Measurements from ENCODE around the gene CLEC14A. TPM values are rescaled to one million over a fixed set of nuclear protein-coding genes. Genes with fewer than 3 reads are reported as not detected.

Gene CLEC14A
- total RNA-seq, 1 donor, result not detected

DNA sequence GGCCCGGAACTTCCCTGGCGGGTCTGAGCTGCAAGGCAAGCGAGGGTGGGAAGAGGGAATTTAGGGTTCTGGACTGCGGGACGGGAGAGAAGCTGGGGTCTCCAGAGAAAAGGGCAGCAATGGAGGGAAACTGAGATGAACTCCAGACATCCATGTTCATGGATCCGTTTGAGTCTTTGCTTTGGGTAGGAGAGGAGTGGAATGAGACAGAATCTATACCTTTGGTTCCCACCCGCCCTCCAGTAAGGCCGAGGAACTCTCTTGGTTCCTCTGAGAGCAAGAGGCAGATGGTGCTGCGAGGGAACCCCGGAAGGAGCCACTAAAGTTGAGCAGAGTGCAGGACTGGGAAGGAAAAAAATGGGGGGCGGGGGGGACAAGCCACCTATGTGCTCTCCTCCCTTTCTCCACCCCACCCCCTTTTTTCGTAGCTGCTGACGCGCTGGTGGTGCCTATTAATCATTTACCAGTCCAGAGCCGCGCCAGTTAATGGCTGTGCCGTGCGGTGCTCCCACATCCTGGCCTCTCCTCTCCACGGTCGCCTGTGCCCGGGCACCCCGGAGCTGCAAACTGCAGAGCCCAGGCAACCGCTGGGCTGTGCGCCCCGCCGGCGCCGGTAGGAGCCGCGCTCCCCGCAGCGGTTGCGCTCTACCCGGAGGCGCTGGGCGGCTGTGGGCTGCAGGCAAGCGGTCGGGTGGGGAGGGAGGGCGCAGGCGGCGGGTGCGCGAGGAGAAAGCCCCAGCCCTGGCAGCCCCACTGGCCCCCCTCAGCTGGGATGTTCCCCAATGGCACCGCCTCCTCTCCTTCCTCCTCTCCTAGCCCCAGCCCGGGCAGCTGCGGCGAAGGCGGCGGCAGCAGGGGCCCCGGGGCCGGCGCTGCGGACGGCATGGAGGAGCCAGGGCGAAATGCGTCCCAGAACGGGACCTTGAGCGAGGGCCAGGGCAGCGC, 47.0 kb downstream of the CLEC14A start:
- Histone ChIP-seq H3K27me3 (ENCODE audit: insufficient read depth, low read length) (no peaks in the 10 kb centered on the region), H3K79me2 (ENCODE audit: insufficient read depth, low read length) (no peaks in the 10 kb centered on the region), H3K27ac (ENCODE audit: low read depth, low read length) (no peak overlapping the region), H2AFZ (ENCODE audit: low read length) (no peak overlapping the region), H3K9me3 (ENCODE audit: low read depth, low read length) (no peaks in the 10 kb centered on the region), H3K4me2 (ENCODE audit: insufficient read depth, low read length) (peak overlapping the region; percentile 48), H3K4me1 (ENCODE audit: insufficient read depth, low read length) (no peaks in the 10 kb centered on the region), H3K36me3 (ENCODE audit: insufficient read depth, low read length) (no peaks in the 10 kb centered on the region), H3K4me3 (ENCODE audit: insufficient read depth, low read length) (peak overlapping the region; percentile 13), H4K20me1 (ENCODE audit: insufficient read depth, low read length) (no peaks in the 10 kb centered on the region)
- DNase-seq (ENCODE audit: insufficient read length, low spot score, missing footprints), result peak; percentile 75
- no peak for TF ChIP-seq CTCF (IDR thresholded peaks at IDR 0.05; ENCODE audit: extremely low read depth, low read depth, low read length)

GRCh38 chr14:38207736-38208617, 47.9 kb downstream of the CLEC14A start, which contains the start of gene SSTR1:
SSTR1 (plus strand) TSS chr14:38207904; CDS start chr14:38209390, 1,486 bp downstream.
- DNase-seq (ENCODE audit: insufficient read length, low spot score, missing footprints), result no peak
- Histone ChIP-seq H3K27ac (ENCODE audit: low read depth, low read length) (no peak within 1 kb of the TSS), H2AFZ (ENCODE audit: low read length) (no peak within 1 kb of the TSS), H3K9me3 (ENCODE audit: low read depth, low read length) (no peaks in the 10 kb centered on the region), H3K36me3 (ENCODE audit: insufficient read depth, low read length) (no peaks in the 10 kb centered on the region), H3K4me3 (ENCODE audit: insufficient read depth, low read length) (peak within 1 kb of the TSS; percentile 25), H3K79me2 (ENCODE audit: insufficient read depth, low read length) (no peaks in the 10 kb centered on the region), H4K20me1 (ENCODE audit: insufficient read depth, low read length) (no peaks in the 10 kb centered on the region), H3K27me3 (ENCODE audit: insufficient read depth, low read length) (no peaks in the 10 kb centered on the region), H3K4me1 (ENCODE audit: insufficient read depth, low read length) (no peaks in the 10 kb centered on the region), H3K4me2 (ENCODE audit: insufficient read depth, low read length) (peak within 1 kb of the TSS; percentile 48)
- TF ChIP-seq CTCF (IDR thresholded peaks at IDR 0.05; ENCODE audit: extremely low read depth, low read depth, low read length), result no peak

GRCh38 chr14:38207377-38207735, 48.5 kb downstream of the CLEC14A start:
- no peaks in the 10 kb centered on the region for H3K79me2 ChIP-seq (ENCODE audit: insufficient read depth, low read length)
- H4K20me1 ChIP-seq (ENCODE audit: insufficient read depth, low read length), result no peaks in the 10 kb centered on the region
- no peak overlapping the region for H3K27ac ChIP-seq (ENCODE audit: low read depth, low read length)
- no peaks in the 10 kb centered on the region for H3K9me3 ChIP-seq (ENCODE audit: low read depth, low read length)
- peak overlapping the region; percentile 48 for H3K4me2 ChIP-seq (ENCODE audit: insufficient read depth, low read length)
- DNase-seq (ENCODE audit: insufficient read length, low spot score, missing footprints), result no peak
- TF ChIP-seq CTCF (IDR thresholded peaks at IDR 0.05; ENCODE audit: extremely low read depth, low read depth, low read length), result no peak
- H3K4me1 ChIP-seq (ENCODE audit: insufficient read depth, low read length), result no peaks in the 10 kb centered on the region
- H3K36me3 ChIP-seq (ENCODE audit: insufficient read depth, low read length), result no peaks in the 10 kb centered on the region
- H3K27me3 ChIP-seq (ENCODE audit: insufficient read depth, low read length), result no peaks in the 10 kb centered on the region
- H2AFZ ChIP-seq (ENCODE audit: low read length), result no peak overlapping the region
- no peak overlapping the region for H3K4me3 ChIP-seq (ENCODE audit: insufficient read depth, low read length)
